NCI-H1092 treated with DMSO at 0.1 percent for 48 hours (cell line): ENCODE results near the gene USP9Y.
"Not testable (repeated sequence)": the region's sequence is repeated elsewhere in the genome, so short reads cannot be mapped to it uniquely, and the experiment has no call there.

Experiments
- DNase-seq: peaks from one replicate; lab custom pipeline; 2025; lab: John Stamatoyannopoulos, UW

Gene USP9Y

GRCh38 chrY:12701181-12701695, at the start of gene USP9Y:
USP9Y (plus strand) TSS chrY:12701231; CDS start chrY:12709448, 8,217 bp downstream.
- DNase-seq: no peak

- no peak for DNase-seq
Observed at GRCh38 chrY:12651621-12652036, 49.4 kb upstream of the USP9Y start.

GRCh38 chrY:12661745-12662681, 39.0 kb upstream of the USP9Y start:
- DNase-seq: peak; percentile 14

GRCh38 chrY:12662745-12663591, 38.1 kb upstream of the USP9Y start:
- peak; percentile 9 for DNase-seq

GRCh38 chrY:12663845-12664244, 37.2 kb upstream of the USP9Y start:
- DNase-seq: not testable (repeated sequence)

- no peak for DNase-seq
Observed at GRCh38 chrY:12678111-12678510, 22.9 kb upstream of the USP9Y start.

- no peak for DNase-seq
Observed at GRCh38 chrY:12681535-12681934, 19.5 kb upstream of the USP9Y start.

- DNase-seq: no peak
Observed at GRCh38 chrY:12688337-12688736, 12.7 kb upstream of the USP9Y start.

GRCh38 chrY:12700087-12700486, 944 bp upstream of the USP9Y start:
- no peak for DNase-seq

- no peak for DNase-seq
Observed at GRCh38 chrY:12702174-12702573, 1.1 kb downstream of the USP9Y start.

- DNase-seq: no peak
Observed at GRCh38 chrY:12710460-12710859, 9.4 kb downstream of the USP9Y start.

- DNase-seq: no peak
Observed at GRCh38 chrY:12715376-12715775, 14.3 kb downstream of the USP9Y start.

GRCh38 chrY:12729746-12730145, 28.7 kb downstream of the USP9Y start:
- DNase-seq: no peak

GRCh38 chrY:12733625-12734024, 32.6 kb downstream of the USP9Y start:
- DNase-seq: no peak

GRCh38 chrY:12734051-12734450, 33.0 kb downstream of the USP9Y start:
- no peak for DNase-seq

GRCh38 chrY:12741414-12741813, 40.4 kb downstream of the USP9Y start:
- DNase-seq: no peak

GRCh38 chrY:12742725-12743124, 41.7 kb downstream of the USP9Y start:
- no peak for DNase-seq

GRCh38 chrY:12744091-12744490, 43.1 kb downstream of the USP9Y start:
- no peak for DNase-seq

GRCh38 chrY:12749293-12749692, 48.3 kb downstream of the USP9Y start:
- no peak for DNase-seq

- no peak for DNase-seq
Observed at GRCh38 chrY:12752856-12753255, 51.8 kb downstream of the USP9Y start.

GRCh38 chrY:12756021-12756420, 55.0 kb downstream of the USP9Y start:
- no peak for DNase-seq

GRCh38 chrY:12765976-12766375, 64.9 kb downstream of the USP9Y start:
- no peak for DNase-seq

GRCh38 chrY:12784521-12784920, 83.5 kb downstream of the USP9Y start:
- no peak for DNase-seq
